ENCODE measurements around the gene GPR82. TPM values are rescaled to one million over a fixed set of nuclear protein-coding genes. Genes with fewer than 3 reads are reported as not detected.
A peak's percentile ranks its signal among the peaks of the same experiment; 100 is the strongest.

The GPR82 gene
- total and polyA plus RNA-seq, 2 of the 8 experiments (the other 6 are each of a cell fraction or from before 2014, with no cell fraction given) = not detected

DNA sequence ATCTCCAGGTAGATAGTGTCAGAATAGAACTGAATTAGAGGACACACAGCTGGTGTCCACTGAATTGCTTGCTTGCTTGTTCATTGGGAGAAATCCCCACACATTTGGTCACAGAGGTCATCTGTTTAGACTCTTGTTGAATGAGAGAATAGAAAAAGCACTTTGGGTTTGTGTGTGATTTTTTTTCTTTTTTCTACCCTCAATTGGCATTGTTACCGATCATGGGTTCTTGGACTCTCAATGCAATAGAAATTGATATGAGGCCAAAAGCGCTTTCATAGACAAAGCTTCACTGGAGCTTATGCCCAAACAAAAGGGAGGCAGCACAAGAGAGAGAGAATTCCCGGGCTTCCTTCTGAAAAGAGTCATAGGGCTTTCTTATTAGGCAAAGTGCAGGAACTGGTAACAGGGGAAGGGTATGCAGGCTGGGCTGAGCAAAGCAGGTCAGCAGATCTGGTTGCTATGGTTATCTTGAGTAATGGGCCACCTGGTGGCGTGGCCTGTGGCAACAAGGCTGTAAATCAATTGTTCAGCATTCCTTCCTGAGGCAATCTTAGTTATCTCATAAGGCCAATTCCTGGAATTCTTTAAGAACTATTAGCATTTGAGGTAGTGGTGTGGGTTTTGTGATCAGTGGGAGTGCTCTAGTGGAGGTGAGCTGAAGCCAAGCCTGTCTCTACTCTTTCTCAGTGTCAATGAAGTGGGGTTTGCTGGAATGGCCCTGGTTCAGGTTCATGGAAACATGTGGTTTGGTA, 5.3 kb upstream of the GPR82 start (continued):
- TF ChIP-seq, protein P1, sequence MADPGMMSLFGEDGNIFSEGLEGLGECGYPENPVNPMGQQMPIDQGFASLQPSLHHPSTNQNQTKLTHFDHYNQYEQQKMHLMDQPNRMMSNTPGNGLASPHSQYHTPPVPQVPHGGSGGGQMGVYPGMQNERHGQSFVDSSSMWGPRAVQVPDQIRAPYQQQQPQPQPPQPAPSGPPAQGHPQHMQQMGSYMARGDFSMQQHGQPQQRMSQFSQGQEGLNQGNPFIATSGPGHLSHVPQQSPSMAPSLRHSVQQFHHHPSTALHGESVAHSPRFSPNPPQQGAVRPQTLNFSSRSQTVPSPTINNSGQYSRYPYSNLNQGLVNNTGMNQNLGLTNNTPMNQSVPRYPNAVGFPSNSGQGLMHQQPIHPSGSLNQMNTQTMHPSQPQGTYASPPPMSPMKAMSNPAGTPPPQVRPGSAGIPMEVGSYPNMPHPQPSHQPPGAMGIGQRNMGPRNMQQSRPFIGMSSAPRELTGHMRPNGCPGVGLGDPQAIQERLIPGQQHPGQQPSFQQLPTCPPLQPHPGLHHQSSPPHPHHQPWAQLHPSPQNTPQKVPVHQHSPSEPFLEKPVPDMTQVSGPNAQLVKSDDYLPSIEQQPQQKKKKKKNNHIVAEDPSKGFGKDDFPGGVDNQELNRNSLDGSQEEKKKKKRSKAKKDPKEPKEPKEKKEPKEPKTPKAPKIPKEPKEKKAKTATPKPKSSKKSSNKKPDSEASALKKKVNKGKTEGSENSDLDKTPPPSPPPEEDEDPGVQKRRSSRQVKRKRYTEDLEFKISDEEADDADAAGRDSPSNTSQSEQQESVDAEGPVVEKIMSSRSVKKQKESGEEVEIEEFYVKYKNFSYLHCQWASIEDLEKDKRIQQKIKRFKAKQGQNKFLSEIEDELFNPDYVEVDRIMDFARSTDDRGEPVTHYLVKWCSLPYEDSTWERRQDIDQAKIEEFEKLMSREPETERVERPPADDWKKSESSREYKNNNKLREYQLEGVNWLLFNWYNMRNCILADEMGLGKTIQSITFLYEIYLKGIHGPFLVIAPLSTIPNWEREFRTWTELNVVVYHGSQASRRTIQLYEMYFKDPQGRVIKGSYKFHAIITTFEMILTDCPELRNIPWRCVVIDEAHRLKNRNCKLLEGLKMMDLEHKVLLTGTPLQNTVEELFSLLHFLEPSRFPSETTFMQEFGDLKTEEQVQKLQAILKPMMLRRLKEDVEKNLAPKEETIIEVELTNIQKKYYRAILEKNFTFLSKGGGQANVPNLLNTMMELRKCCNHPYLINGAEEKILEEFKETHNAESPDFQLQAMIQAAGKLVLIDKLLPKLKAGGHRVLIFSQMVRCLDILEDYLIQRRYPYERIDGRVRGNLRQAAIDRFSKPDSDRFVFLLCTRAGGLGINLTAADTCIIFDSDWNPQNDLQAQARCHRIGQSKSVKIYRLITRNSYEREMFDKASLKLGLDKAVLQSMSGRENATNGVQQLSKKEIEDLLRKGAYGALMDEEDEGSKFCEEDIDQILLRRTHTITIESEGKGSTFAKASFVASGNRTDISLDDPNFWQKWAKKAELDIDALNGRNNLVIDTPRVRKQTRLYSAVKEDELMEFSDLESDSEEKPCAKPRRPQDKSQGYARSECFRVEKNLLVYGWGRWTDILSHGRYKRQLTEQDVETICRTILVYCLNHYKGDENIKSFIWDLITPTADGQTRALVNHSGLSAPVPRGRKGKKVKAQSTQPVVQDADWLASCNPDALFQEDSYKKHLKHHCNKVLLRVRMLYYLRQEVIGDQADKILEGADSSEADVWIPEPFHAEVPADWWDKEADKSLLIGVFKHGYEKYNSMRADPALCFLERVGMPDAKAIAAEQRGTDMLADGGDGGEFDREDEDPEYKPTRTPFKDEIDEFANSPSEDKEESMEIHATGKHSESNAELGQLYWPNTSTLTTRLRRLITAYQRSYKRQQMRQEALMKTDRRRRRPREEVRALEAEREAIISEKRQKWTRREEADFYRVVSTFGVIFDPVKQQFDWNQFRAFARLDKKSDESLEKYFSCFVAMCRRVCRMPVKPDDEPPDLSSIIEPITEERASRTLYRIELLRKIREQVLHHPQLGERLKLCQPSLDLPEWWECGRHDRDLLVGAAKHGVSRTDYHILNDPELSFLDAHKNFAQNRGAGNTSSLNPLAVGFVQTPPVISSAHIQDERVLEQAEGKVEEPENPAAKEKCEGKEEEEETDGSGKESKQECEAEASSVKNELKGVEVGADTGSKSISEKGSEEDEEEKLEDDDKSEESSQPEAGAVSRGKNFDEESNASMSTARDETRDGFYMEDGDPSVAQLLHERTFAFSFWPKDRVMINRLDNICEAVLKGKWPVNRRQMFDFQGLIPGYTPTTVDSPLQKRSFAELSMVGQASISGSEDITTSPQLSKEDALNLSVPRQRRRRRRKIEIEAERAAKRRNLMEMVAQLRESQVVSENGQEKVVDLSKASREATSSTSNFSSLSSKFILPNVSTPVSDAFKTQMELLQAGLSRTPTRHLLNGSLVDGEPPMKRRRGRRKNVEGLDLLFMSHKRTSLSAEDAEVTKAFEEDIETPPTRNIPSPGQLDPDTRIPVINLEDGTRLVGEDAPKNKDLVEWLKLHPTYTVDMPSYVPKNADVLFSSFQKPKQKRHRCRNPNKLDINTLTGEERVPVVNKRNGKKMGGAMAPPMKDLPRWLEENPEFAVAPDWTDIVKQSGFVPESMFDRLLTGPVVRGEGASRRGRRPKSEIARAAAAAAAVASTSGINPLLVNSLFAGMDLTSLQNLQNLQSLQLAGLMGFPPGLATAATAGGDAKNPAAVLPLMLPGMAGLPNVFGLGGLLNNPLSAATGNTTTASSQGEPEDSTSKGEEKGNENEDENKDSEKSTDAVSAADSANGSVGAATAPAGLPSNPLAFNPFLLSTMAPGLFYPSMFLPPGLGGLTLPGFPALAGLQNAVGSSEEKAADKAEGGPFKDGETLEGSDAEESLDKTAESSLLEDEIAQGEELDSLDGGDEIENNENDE (IDR thresholded peaks at IDR 0.05; ENCODE audit: insufficient replicate concordance, low read length) = no peak
- TF ChIP-seq KDM1A (IDR thresholded peaks at IDR 0.05; ENCODE audit: borderline replicate concordance, low read length) (no peak), KDM4A (IDR thresholded peaks at IDR 0.05; ENCODE audit: low read depth, low read length, severe bottlenecking) (no peak), USF2 (IDR thresholded peaks at IDR 0.05; ENCODE audit: low read length) (no peak), EZH2 (IDR thresholded peaks at IDR 0.05; ENCODE audit: low read depth, low read length, severe bottlenecking) (no peak), POLR2A (IDR thresholded peaks at IDR 0.05; ENCODE audit: control extremely low read depth in 1 of 2, low read depth in 2 of 2, low read length in 2 of 2) (peak in 1 of 2 experiments; percentile 54; a peak in 1 of 3 replicates), ATF2 (IDR thresholded peaks at IDR 0.05; ENCODE audit: low read length) (no peak)

All from H1 (cell line).